ENCODE data around the gene RBM43. TPM values are rescaled to one million over a fixed set of nuclear protein-coding genes. Genes with fewer than 3 reads are reported as not detected.

Gene RBM43
- polyA plus RNA-seq, 2 of the 4 experiments (the other 2 are of a cell fraction): 4.8 to 9.3 TPM

GRCh38 chr2:151265991-151266390, 4.3 kb upstream of the RBM43 start:
- POLR2A ChIA-PET: interaction anchor here (0.6 kb wide), 1 partner anchor 144 kb away, joined by 7 read pairs; no protein-coding TSS in a partner anchor
- Histone ChIP-seq H3K9me3 (peaks cover 7% of the 10 kb centered on the region; the same call in 1 of the 3 replicates), H3K4me1 (peaks cover 12% of the 10 kb centered on the region; the same call in 2 of the 3 replicates), H3K4me2 (no peak overlapping the region), H3K4me3 (no peak overlapping the region), H3K27ac (no peak overlapping the region)
- no peak for TF ChIP-seq EHF (CRISPR knock-in tag; IDR thresholded peaks at IDR 0.05)
- no peak for TF ChIP-seq ESRRA (IDR thresholded peaks at IDR 0.05; ENCODE audit: borderline replicate concordance, low read length)
- no peak for TF ChIP-seq FOSB (CRISPR knock-in tag; IDR thresholded peaks at IDR 0.05)
- TF ChIP-seq FOXS1 (CRISPR knock-in tag; IDR thresholded peaks at IDR 0.05): no peak
- no peak for TF ChIP-seq HES2 (IDR thresholded peaks at IDR 0.05)
- TF ChIP-seq POLR2A (IDR thresholded peaks at IDR 0.05; ENCODE audit: low read length): no peak
- TF ChIP-seq ZSCAN20 (CRISPR knock-in tag; IDR thresholded peaks at IDR 0.05): no peak
- no peak for TF ChIP-seq HOXB13 (CRISPR knock-in tag; IDR thresholded peaks at IDR 0.05; ENCODE audit: low read depth)
- no peak for TF ChIP-seq ZC3H11A (IDR thresholded peaks at IDR 0.05)
- TF ChIP-seq JUN (IDR thresholded peaks at IDR 0.05): no peak
- TF ChIP-seq CEBPB (IDR thresholded peaks at IDR 0.05): no peak
- no peak for TF ChIP-seq FOSL2 (IDR thresholded peaks at IDR 0.05)
- TF ChIP-seq FOSL2 (CRISPR knock-in tag; IDR thresholded peaks at IDR 0.05): no peak
- no peak for TF ChIP-seq TP53 (CRISPR knock-in tag; IDR thresholded peaks at IDR 0.05)
- TF ChIP-seq PHF8 (IDR thresholded peaks at IDR 0.05; ENCODE audit: borderline replicate concordance, low read depth): no peak
- no peak for TF ChIP-seq POLR2AphosphoS2 (conservative IDR thresholded peaks at IDR 0.05; ENCODE audit: low read length)
- TF ChIP-seq ZFP36 (IDR thresholded peaks at IDR 0.05; ENCODE audit: borderline replicate concordance, partially characterized antibody): no peak
- TF ChIP-seq HMGXB4 (CRISPR knock-in tag; IDR thresholded peaks at IDR 0.05; ENCODE audit: borderline replicate concordance): no peak
- TF ChIP-seq TFCP2L1 (CRISPR knock-in tag; IDR thresholded peaks at IDR 0.05): no peak
- TF ChIP-seq CBX8 (IDR thresholded peaks at IDR 0.05): no peak
- TF ChIP-seq BHLHE40 (IDR thresholded peaks at IDR 0.05; ENCODE audit: low read depth, low read length): no peak
- ATAC-seq (no peak), FAIRE-seq (no peak), DNase-seq (ENCODE audit: low read depth in 1 of 2, low spot score in 1 of 2) (no peak)
- CTCF ChIA-PET: interaction anchor here (0.6 kb wide), 1 partner anchor 183 kb away, joined by 3 read pairs; no protein-coding TSS in a partner anchor

- Histone ChIP-seq H3K4me2 (no peak overlapping the region), H3K4me3 (no peak overlapping the region), H3K4me1 (peaks cover 7% of the 10 kb centered on the region; the same call in 1 of the 3 replicates), H3K27ac (no peak overlapping the region), H3K9me3 (peaks cover 7% of the 10 kb centered on the region; the same call in 1 of the 3 replicates)
- 67% methylated on average over 7 of the region's 7 CpGs for WGBS (ENCODE audit: missing lambda C conversion rate)
- FAIRE-seq (no peak), ATAC-seq (no peak), DNase-seq (ENCODE audit: low read depth in 1 of 2, low spot score in 1 of 2) (no peak)
- TF ChIP-seq HDAC2 (IDR thresholded peaks at IDR 0.05) (no peak), SMC3 (IDR thresholded peaks at IDR 0.05) (no peak), MYC (IDR thresholded peaks at IDR 0.05; ENCODE audit: borderline replicate concordance, low read length) (no peak), RNF2 (IDR thresholded peaks at IDR 0.05; ENCODE audit: borderline replicate concordance, low read depth) (no peak), HES2 (IDR thresholded peaks at IDR 0.05) (no peak), ESRRA (IDR thresholded peaks at IDR 0.05; ENCODE audit: borderline replicate concordance, low read length) (no peak), HMGXB4 (CRISPR knock-in tag; IDR thresholded peaks at IDR 0.05; ENCODE audit: borderline replicate concordance) (no peak), HOXB13 (CRISPR knock-in tag; IDR thresholded peaks at IDR 0.05; ENCODE audit: low read depth) (no peak), CHD2 (IDR thresholded peaks at IDR 0.05; ENCODE audit: low read length, partially characterized antibody) (no peak), USF2 (IDR thresholded peaks at IDR 0.05) (no peak), SREBF2 (IDR thresholded peaks at IDR 0.05) (no peak), POLR2AphosphoS2 (conservative IDR thresholded peaks at IDR 0.05; ENCODE audit: low read length) (no peak), CBX2 (IDR thresholded peaks at IDR 0.05; ENCODE audit: borderline replicate concordance, low read depth) (no peak), BHLHE40 (IDR thresholded peaks at IDR 0.05; ENCODE audit: low read depth, low read length) (no peak), KDM5A (IDR thresholded peaks at IDR 0.05) (no peak), NR3C1 (IDR thresholded peaks at IDR 0.05) (no peak), RCOR1 (IDR thresholded peaks at IDR 0.05; ENCODE audit: low read depth, low read length) (no peak), POLR2A (IDR thresholded peaks at IDR 0.05; ENCODE audit: low read length) (no peak)
- POLR2A ChIA-PET: interaction anchor here (1.2 kb wide), 1 partner anchor 173 kb away, joined by 3 read pairs; no protein-coding TSS in a partner anchor
- CTCF ChIA-PET: interaction anchor here (0.6 to 2.0 kb wide), 3 partner anchors 21 to 33 kb away, joined by 3 to 6 read pairs (median 4); no protein-coding TSS in a partner anchor
Observed at GRCh38 chr2:151264157-151264825, 2.6 kb upstream of the RBM43 start.

Measured in A549 (cell line).